ENCODE results near the gene ANKMY1. TPM values are rescaled to one million over a fixed set of nuclear protein-coding genes. Genes with fewer than 3 reads are reported as not detected.

The ANKMY1 gene
- total RNA-seq, 2 donors from 2014 or later = 15.4 to 22.1 TPM

DNA sequence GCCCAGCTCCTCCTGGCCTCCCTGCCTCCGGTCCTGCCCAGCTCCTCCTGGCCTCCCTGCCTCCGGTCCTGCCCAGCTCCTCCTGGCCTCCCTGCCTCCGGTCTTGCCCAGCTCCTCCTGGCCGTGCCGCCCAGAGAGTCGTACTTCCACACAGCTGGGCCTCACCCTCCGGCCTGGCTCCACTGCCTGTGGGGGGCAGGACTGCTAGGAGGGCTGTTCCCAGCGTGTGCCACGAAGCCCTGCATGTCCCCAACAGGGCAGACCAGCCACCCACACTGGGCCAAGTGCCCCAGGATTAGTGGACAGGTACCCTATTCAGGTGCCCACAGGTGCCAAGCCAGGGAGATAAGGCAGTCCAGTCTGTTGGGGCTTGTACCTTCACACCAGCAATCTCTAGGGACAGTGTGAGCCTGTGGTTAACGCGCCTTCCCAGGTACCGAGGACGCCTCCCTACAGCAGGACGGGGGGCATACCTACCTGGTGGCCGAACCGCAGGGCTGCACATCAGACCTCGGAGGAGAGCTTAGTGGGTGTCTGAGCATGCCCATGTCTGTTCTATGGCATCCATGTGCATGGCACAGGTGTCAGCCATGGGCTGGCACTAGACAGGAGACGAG is 117.0 kb downstream of the ANKMY1 start:
- ATAC-seq (no peak), DNase-seq (ENCODE audit: low spot score in 2 of 2) (no peak)
- H3K36me3 Mint-ChIP-seq = no peaks in the 10 kb centered on the region
- peak overlapping the region in 1 of 2 donors; percentile 48 for H3K27ac Mint-ChIP-seq
- no peaks in the 10 kb centered on the region for H3K9me3 Mint-ChIP-seq

DNA sequence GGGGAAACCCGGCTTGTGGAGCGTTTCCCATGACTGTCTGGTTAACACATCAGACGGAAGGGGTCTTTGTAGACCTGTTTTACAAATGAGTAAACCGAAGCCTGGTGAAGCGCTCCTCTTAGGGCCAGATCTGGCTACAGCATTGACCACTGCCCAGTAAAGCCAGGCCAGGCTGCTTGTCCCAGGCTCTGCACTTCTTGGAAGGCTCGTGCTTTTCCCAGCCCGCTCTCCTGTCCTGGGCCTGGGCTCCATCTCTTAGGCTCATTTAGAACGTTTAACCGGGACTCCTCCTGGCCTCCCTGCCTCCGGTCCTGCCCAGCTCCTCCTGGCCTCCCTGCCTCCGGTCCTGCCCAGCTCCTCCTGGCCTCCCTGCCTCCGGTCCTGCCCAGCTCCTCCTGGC is 117.5 kb downstream of the ANKMY1 start:
- H3K9me3 Mint-ChIP-seq = no peaks in the 10 kb centered on the region
- DNase-seq (ENCODE audit: low spot score in 2 of 2) = no peak
- ATAC-seq = no peak
- H3K27ac Mint-ChIP-seq = no peak overlapping the region
- no peaks in the 10 kb centered on the region for H3K36me3 Mint-ChIP-seq

DNA sequence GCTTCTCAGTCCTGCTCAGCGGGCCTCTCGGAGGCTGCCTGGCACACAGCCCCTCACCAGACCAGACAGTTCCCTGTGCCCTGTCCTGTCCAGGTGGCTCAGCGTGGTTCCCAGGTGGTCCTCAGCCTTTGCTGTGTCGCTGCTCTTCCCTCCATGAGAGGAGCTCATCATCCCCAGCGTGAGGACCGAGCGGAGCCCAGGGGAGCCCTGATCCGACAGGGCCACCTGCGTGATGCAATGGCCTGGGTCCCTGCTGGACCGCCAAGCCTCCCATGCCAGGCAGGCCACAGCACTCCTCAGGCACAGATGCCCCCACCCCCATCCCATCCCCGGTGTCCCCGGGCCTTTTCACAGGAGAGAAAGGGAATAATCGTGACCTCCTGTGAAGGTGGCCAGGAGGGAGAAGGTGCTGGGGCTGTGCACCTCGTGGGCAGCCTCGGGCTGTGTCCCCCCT is 118.1 kb downstream of the ANKMY1 start:
- no peaks in the 10 kb centered on the region for H3K36me3 Mint-ChIP-seq
- DNase-seq (ENCODE audit: low spot score in 2 of 2) (no peak), ATAC-seq (no peak)
- no peaks in the 10 kb centered on the region for H3K9me3 Mint-ChIP-seq
- H3K27ac Mint-ChIP-seq = no peak overlapping the region

DNA sequence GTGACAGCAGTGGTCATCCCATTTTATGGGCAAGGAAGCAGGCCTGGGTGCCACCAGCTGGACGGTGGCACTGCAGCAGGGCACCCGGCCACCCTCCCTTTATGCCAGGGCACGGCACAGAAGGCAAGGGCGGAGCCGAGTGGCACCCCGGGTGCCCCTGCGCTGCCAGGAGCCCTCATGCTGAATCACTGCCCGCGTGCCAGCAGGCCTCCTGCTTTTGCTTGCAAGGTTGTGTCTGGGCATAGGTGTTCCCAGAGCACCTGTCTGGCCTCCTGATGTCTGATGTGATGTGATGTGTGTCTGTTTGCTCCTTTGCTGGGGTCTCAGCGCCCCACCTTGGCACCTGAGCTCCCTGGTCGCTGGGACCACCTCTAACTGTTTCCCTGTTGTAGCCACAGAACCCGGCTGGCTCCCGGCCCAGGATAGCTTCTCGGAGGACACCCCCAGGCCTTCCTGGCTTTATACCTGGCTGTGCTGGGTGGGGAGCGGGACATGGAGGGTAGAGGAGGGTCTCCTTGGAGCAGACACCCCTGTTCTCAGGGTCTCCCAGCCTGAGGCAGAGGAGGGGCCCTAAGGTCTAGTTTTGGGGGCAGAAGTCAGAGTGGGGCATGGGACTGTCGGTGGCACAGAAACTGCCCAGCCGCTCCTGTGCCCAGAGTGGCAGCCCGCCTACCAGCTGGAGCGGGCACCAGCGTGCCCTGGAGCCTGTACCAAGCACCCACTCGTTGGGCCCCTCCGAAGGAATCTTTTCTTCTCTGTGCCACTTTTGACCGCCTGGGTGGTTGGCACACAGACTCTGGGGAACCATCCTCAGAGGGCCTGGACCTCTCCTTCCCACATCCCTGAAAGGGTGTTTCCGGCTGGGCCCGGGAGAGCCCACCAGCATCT is 118.7 kb downstream of the ANKMY1 start:
- DNase-seq (ENCODE audit: low spot score in 2 of 2) = no peak
- no peak overlapping the region for H3K27ac Mint-ChIP-seq
- no peak for ATAC-seq
- H3K9me3 Mint-ChIP-seq = no peaks in the 10 kb centered on the region
- no peaks in the 10 kb centered on the region for H3K36me3 Mint-ChIP-seq

DNA sequence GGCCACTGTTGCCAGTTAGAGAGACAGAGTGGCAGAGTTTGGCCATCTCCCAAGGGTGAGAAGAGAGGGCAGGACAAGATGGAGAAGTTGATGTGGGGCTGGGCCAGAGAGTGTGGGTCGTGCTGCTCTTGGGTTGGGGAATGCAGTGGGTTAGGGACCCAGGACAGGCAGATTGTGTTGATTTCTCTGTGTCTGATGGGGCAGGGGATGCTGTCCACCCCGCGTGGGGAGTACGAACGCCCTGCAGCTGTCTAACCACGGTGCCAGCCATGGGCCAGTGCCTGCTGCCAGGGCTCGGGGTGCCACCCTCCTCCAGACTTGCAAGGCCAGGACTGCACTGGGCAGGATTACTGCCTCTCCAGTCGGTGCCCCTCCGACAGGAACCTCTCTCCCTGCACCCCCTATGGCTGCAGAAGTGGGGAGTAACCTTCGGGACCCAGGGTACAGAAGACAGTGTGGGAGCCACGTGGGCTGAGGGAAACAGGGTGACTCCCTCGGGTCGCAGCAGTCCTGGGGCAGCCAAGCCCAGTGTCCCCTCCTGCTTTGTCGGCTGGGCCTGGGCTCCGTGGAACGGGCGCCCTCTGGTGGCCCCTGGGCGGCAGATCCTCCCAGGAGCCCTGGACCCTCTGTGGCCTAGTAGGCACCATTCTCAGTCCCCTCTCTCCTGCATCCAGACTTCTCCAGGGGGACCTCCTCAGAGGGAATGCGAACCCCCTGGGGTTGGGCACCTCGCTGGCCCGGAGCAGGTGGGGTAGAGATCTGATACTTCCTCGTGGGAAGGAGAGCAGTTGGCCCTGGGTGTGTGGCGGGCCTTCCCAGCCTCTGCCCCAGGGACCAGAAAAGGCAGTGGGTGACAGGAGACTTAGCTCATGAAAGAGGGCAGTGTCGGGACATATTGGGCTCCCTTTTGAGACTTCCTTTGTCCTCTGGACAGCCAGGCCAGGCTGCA is 119.7 kb downstream of the ANKMY1 start:
- Mint-ChIP-seq H3K36me3 (no peaks in the 10 kb centered on the region), H3K9me3 (no peaks in the 10 kb centered on the region), H3K27ac (peak overlapping the region in 1 of 2 donors; percentile 56)
- DNase-seq (ENCODE audit: low spot score in 2 of 2) (peak; percentile 74 to 79), ATAC-seq (peak; percentile 36 to 50)

DNA sequence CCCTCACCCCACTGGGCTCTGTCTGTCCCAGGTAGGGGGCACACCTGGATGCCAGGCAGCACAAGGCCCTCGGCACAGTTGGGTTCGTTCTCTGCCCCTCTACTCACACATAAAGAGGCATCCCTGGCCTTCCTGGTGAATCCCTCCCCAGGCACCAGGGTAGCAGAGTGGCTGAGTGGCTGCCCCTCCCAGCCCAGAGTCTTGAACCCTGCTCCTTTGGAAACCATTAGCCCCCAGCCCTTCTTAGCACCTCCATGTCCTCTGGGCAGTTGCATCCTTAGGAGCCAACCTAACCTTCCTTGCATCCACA is 120.3 kb downstream of the ANKMY1 start:
- Mint-ChIP-seq H3K27ac (no peak overlapping the region), H3K9me3 (no peaks in the 10 kb centered on the region), H3K36me3 (no peaks in the 10 kb centered on the region)
- no peak for ATAC-seq
- no peak for DNase-seq (ENCODE audit: low spot score in 2 of 2)

DNA sequence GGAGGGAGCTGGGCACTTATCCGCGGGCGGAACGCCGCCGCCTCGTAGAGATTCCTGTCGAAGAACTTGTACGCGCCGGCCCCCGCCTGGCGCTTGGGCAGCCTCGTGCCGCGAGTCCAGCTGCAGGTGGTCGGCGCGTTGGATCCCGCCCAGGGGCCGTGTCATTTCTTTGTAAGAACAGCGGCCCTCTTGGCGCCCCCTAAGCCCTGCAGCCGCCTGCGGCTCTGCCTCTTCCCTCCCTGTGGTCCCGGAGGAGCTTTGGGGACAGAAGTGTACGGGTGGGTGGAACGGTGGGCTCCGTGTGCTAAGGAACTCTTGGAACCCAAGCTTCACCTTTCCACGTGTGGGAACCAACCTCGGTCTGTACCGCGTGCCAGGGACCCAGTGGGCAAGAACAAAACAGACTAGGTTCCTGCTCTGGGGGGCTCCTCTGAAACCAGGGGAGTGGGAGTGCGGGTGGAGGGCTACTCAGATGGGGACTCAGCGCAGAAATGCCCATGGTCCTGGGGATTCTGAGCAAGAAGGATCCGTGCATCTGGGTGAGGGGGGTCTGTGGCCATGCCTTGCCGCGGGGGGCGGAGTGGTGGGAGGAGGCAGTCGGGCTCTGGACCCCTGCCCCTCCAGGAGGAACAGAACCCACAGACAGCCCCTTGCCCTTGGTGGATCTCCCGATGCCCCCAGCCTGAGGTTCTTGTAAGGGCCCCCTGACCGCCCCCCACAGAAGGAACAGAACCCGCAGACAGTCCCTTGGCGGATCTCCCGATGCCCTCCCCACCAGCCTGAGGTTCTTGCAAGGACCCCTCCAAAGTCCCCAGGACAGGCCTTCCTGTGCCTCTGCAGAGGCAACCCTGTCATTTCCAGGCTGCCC is 120.9 kb downstream of the ANKMY1 start:
- ATAC-seq (no peak), DNase-seq (ENCODE audit: low spot score in 2 of 2) (no peak)
- Mint-ChIP-seq H3K9me3 (no peaks in the 10 kb centered on the region), H3K36me3 (no peaks in the 10 kb centered on the region), H3K27ac (no peak overlapping the region)

DNA sequence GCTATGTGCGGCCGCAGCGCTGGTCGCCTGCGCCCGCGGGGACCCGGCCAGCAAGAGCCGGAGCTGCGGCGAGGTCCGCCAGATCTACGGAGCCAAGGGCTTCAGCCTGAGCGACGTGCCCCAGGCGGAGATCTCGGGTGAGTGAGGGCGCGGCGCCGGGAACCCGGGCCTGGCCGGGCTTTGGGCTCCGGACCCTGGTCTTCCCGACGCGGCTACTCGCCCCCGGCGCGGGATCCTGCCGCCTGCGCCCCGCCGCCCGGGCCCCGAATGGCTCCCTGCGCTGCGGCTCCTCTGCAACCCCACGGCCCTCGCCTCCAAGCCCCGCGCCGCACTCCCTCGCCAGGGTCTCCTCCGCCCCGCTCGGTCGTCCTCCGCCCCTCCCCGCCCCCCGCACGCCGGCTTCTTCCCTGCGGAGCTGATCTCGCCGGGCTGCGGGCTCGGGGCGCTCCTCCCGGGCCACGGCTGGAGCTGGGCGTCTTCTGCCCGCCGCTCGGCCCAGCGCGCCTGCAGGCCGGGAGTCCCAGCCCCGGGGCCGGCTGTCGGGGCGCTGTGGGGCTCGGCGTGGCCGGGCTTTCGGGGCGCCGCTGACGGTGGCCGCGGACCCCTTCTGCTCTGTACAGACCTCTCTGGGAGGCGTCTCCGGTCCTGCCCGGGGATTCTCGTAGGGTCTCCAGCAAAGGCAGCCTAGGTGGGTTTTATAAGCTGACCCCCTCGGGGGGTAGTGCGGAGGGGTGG is 121.7 kb downstream of the ANKMY1 start:
- H3K36me3 Mint-ChIP-seq = no peaks in the 10 kb centered on the region
- H3K9me3 Mint-ChIP-seq = no peaks in the 10 kb centered on the region
- DNase-seq (ENCODE audit: low spot score in 2 of 2) = no peak
- H3K27ac Mint-ChIP-seq = no peak overlapping the region
- peak in 1 of 2 donors; percentile 8 for ATAC-seq

DNA sequence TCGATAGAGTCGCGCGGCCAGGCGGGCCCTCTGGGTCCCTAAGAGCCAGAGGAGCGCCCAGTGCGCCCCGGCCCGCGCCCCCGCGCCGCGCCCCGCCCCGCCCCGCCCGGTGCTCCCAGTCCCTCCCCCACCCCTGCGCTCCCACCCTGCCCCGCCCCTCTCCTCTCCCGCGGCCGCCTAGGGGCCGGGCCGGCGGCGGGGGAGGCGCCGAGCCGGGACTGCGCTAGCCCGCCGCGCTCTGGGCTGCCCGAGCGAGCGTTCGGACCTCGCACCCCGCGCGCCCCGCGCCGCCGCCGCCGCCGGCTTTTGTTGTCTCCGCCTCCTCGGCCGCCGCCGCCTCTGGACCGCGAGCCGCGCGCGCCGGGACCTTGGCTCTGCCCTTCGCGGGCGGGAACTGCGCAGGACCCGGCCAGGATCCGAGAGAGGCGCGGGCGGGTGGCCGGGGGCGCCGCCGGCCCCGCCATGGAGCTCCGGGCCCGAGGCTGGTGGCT is 122.3 kb downstream of the ANKMY1 start, which contains the start of gene GPC1:
GPC1 (plus strand) TSS at position 207 of the 491 bp plus-strand sequence; CDS start at position 463, 256 bp downstream.
- Mint-ChIP-seq H3K36me3 (no peaks in the 10 kb centered on the region), H3K9me3 (no peaks in the 10 kb centered on the region), H3K27ac (peak within 1 kb of the TSS; percentile 22 to 78)
- ATAC-seq (peak; percentile 67 to 79), DNase-seq (ENCODE audit: low spot score in 2 of 2) (peak in 1 of 2 donors; percentile 50)

DNA sequence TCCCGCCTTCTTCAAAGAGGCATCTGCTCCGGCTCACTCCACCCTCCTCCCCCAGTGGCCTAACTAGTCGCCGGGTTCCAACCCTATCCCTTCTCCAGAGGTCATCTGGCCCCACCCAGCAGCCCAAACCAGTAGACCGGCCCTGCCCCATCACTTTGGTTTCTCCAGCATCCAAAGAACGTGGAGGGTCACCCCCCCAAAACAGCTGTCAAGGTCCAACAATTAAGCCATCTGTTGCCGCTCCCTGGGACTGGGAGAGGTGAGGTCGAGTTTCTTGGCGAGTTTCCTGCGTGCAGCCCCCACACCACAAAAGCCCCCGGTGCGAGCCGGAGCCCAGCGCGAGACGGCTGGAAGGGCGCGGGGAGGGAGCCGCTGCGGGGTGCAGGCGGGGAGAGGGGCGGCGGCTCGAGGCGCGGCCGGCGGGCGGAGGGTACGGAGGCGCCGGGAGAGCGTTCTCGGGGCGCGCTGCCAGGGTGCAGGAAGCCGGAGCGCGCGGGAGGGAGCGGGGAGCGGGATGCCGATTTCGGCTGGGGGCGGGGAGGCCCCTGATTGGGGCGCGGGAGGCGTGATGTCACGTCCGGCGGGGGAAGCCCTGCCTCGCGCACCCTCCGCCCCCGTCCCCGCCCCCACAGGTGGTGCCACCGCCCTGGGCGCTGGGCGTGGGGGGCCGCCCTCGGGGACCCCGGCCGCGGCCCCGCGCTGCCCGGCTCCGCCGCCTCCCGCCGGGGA is 122.9 kb downstream of the ANKMY1 start:
- peak; percentile 70 to 80 for ATAC-seq
- Mint-ChIP-seq H3K36me3 (no peaks in the 10 kb centered on the region), H3K9me3 (no peaks in the 10 kb centered on the region), H3K27ac (peak overlapping the region; percentile 22 to 78)
- peak; percentile 85 for DNase-seq (ENCODE audit: low spot score in 2 of 2)

DNA sequence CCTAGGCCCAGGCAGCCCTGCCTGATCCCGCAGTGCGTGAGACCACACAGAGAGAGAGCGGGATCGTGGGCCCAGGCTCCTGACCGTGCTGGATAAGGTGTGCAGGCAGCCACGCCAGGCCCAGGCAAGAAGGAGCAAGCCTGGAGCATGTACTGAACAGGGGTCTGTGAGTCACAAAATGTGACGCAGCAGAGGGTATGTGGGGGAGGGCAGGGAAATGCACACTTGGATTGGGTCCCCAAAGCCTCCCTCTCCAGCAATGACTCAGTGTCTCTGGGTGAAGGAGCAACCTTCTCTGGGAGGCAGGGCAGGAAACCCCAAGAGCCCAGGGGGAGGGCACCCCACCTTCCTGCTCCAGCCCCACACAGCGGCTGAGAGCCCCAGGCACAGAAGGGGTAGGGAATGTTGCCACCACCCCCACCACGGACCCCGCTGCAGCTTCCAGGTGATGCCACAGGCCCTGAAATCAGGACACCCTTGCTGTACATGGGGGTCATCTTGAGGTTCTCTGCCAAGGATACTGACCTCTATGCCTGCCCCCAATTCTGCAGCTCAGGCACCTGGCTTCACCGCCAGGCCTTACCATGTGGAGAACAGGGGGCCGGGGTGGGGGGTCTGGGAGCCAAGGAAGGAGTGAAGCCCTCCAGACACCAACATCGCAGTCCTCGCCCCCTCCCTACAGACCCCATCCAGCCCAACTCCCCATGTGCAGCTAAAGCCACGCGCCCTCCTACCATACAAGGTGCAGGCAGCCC is 123.6 kb downstream of the ANKMY1 start:
- ATAC-seq (peak; percentile 2 to 57), DNase-seq (ENCODE audit: low spot score in 2 of 2) (peak in 1 of 2 donors; percentile 65)
- Mint-ChIP-seq H3K36me3 (no peaks in the 10 kb centered on the region), H3K27ac (peak overlapping the region in 1 of 2 donors; percentile 78), H3K9me3 (no peaks in the 10 kb centered on the region)

DNA sequence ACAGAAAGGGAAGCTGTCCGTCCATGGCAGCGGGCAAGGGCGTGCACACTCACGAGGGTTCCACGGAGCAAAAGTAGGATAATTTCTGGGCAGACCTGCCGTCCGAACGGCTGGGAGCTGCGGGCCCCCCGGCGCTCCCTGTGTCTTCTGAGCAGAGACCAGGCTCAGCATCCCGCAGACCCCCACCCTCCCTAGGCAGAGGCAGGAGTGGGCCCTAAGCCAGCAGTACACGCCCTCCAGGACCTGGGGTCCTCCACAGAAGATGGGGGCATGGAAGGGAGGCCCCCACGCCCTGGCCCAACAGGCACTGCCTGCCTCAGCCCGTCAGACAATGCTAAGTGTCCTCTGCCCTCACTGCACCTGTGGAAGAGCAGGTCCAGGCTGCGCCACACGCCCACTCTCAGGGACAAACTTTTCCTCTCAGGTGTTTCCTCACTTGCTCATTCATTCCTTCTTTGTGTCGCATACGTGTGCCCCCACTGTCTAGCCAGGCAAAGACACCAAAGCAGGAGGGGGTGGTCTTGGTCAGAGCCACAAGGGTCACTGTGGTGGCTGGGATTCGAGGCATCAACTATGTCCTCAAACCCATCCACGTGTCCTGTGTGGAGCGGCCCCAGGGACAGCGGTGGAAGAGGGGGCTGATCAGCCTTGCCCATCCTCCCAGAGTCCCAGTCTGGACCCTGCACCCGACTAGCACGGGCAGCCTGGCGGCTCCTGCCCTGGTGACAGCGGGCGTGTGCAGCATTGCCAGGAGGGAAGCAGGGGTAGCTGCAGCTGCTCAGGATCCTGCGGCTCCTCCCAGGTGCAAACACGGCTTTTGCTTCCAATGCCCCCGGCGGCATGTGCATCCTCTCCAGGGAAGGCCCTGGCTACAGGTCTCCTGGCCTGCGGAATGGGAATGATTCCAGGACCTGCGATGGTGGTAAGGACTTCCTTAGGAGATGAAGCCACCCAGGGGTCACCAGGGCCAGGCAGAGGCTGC is 124.7 kb downstream of the ANKMY1 start:
- DNase-seq (ENCODE audit: low spot score in 2 of 2) (peak; percentile 3 to 55), ATAC-seq (no peak)
- no peaks in the 10 kb centered on the region for H3K9me3 Mint-ChIP-seq
- peak overlapping the region in 1 of 2 donors; percentile 77 for H3K27ac Mint-ChIP-seq
- no peaks in the 10 kb centered on the region for H3K36me3 Mint-ChIP-seq

DNA sequence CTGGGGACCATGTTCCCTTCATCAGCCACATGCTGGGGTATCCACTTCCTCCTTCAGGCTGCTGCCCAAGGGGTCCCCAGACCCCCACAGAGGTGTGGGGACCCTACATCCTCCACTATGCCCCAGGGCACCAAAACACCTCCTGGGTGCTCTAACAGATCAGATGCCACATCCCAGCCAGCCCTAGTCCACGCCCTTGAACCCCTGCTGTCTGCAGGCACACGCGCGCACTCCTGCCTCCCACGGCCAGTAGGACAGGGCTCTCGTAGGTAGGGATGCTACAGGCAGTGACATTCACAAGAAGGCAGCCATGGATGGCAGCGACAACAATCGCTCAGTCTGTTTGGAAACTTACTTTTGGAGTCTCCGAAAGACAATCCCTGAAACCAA is 125.4 kb downstream of the ANKMY1 start:
- Mint-ChIP-seq H3K36me3 (no peaks in the 10 kb centered on the region), H3K9me3 (no peaks in the 10 kb centered on the region), H3K27ac (peak overlapping the region in 1 of 2 donors; percentile 77)
- DNase-seq (ENCODE audit: low spot score in 2 of 2) (peak in 1 of 2 donors; percentile 1), ATAC-seq (no peak)
